HepG2 (cell line): ENCODE data around the gene SETD1A. TPM values are rescaled to one million over a fixed set of nuclear protein-coding genes. Genes with fewer than 3 reads are reported as not detected.

Experiments
- ATAC-seq: fragments of 200-7000 bp; cut with Tn5 transposase; 3 replicates; pipeline ENCODE4 v1.9.1; 2020; ENCODE audit warnings: mild to moderate bottlenecking, moderate library complexity
- BruUV-seq: library from RNA; stranded (reverse); fragments of 400-500 nt; replicated peaks from 2 replicates; lab custom pipeline; 2021; lab: Mats Ljungman, UMichigan
- CTCF ChIA-PET: fragments of 300-600 bp; formaldehyde crosslinking; extraction: SDS; loops from one replicate; lab custom pipeline; 2021; ENCODE audit warnings: low total read pairs, inconsistent platforms, low intra/inter-chr PET ratio; lab: Yijun Ruan, JAX
- POLR2A ChIA-PET: fragments of 350-600 bp; sonication (Branson Sonifier 250); formaldehyde crosslinking; loops from one replicate; lab custom pipeline; 2020; ENCODE audit warnings: antibody characterized with exemption, inconsistent platforms; lab: Yijun Ruan, JAX
- DNase-seq: peaks from one replicate; pipeline ENCODE4 v3.0.0-alpha.2; 2015; ENCODE audit warnings: low spot score
- FAIRE-seq: peaks from 3 replicates; lab custom pipeline; 2011; peaks lifted over from hg19 to GRCh38; lab: Jason Lieb, UNC
- H2AFZ ChIP-seq: one replicate; pipeline ENCODE4 v1.6.1; 2011; ENCODE audit warnings: low read length, inconsistent platforms
- H3K27ac ChIP-seq: fragments of 300-600 bp; 3 replicates; pipeline ENCODE4 v1.8.0; 2011; ENCODE audit warnings: mixed run types, mild to moderate bottlenecking, mixed read lengths, low read length, inconsistent platforms; ENCODE audit not compliant: insufficient read depth; ENCODE audit errors: extremely low read length
- H3K27me3 ChIP-seq, 2 experiments: fragments of 200-600 bp in 1 of 2; 2 replicates in 1 of 2; 3 replicates in 1 of 2; pipeline versions ENCODE4 v1.6.0 to v1.8.0; 2011; ENCODE audit warnings: low read length in 2 of 2, mild to moderate bottlenecking in 2 of 2, moderate library complexity in 2 of 2, inconsistent platforms in 1 of 2; ENCODE audit not compliant: insufficient read depth in 2 of 2, control insufficient read depth in 1 of 2
- H3K36me3 ChIP-seq, 2 experiments: fragments of 200-600 bp in 1 of 2; replicated peaks in 1 of 2; 2 replicates in 1 of 2; 3 replicates in 1 of 2; pipeline versions ENCODE4 v1.5.1 to v1.8.0; 2011; ENCODE audit warnings: low read length in 2 of 2, inconsistent platforms in 1 of 2; ENCODE audit not compliant: insufficient read depth in 2 of 2, control insufficient read depth in 1 of 2
- H3K4me1 ChIP-seq: 2 replicates; pipeline ENCODE4 v1.5.1; 2012; ENCODE audit warnings: low read length, inconsistent platforms; ENCODE audit not compliant: insufficient read depth
- H3K4me2 ChIP-seq: 2 replicates; pipeline ENCODE4 v1.6.0; 2011; ENCODE audit warnings: low read depth, low read length, inconsistent platforms
- H3K4me3 ChIP-seq, 3 experiments: fragments of 200-600 bp in 1 of 3; sonication (generic), shearing (Covaris generic) in 1 of 3; replicated peaks in 1 of 3; 2 replicates each; pipeline ENCODE4 v1.5.1; 2011 to 2016; ENCODE audit warnings: low read length in 3 of 3, inconsistent platforms in 2 of 3, low read depth in 2 of 3, mild to moderate bottlenecking in 2 of 3, control low read depth in 1 of 3, mixed read lengths in 1 of 3; ENCODE audit not compliant: insufficient read depth in 1 of 3
- H3K79me2 ChIP-seq: one replicate; pipeline ENCODE4 v1.6.1; 2011; ENCODE audit warnings: low read length, inconsistent platforms; ENCODE audit not compliant: insufficient read depth
- H3K9ac ChIP-seq: 2 replicates; pipeline ENCODE4 v1.6.0; 2011; ENCODE audit warnings: mild to moderate bottlenecking, low read depth, low read length, inconsistent platforms; ENCODE audit not compliant: insufficient read depth
- H3K9me3 ChIP-seq: 2 replicates; pipeline ENCODE4 v1.5.1; 2012; ENCODE audit warnings: mild to moderate bottlenecking, low read length
- H4K20me1 ChIP-seq: 2 replicates; pipeline ENCODE4 v1.6.0; 2011; ENCODE audit warnings: inconsistent platforms, mild to moderate bottlenecking, low read length, moderate library complexity; ENCODE audit not compliant: insufficient read depth
- AHDC1 ChIP-seq: sonication (generic); formaldehyde crosslinking; IDR thresholded peaks from 2 replicates; pipeline ENCODE4 v1.5.1; 2020; ENCODE audit warnings: mild to moderate bottlenecking, missing genetic modification reagents, borderline replicate concordance
- ETV5 ChIP-seq: IDR thresholded peaks from 2 replicates; pipeline ENCODE4 v1.6.1; 2018; ENCODE audit warnings: missing biosample characterization, missing genetic modification reagents, inconsistent platforms, borderline replicate concordance
- IRF9 ChIP-seq: sonication (generic); formaldehyde crosslinking; IDR thresholded peaks from 2 replicates; pipeline ENCODE4 v1.8.0; 2022; ENCODE audit warnings: missing genetic modification reagents, mild to moderate bottlenecking, borderline replicate concordance
- KDM3A ChIP-seq: IDR thresholded peaks from 2 replicates; pipeline ENCODE4 v1.6.1; 2018; ENCODE audit warnings: low read depth, missing compliant biosample characterization
- PRDM15 ChIP-seq: sonication (generic); formaldehyde crosslinking; IDR thresholded peaks from 2 replicates; pipeline ENCODE4 v1.4.0; 2020; ENCODE audit warnings: missing genetic modification reagents
- TFDP2 ChIP-seq: sonication (generic); formaldehyde crosslinking; IDR thresholded peaks from 2 replicates; pipeline ENCODE4 v1.4.0; 2020; ENCODE audit warnings: missing genetic modification reagents
- ZBTB43 ChIP-seq: sonication (generic); formaldehyde crosslinking; conservative IDR thresholded peaks from 2 replicates; pipeline ENCODE4 v1.4.0; 2020; ENCODE audit warnings: missing genetic modification reagents
- ZNF644 ChIP-seq: IDR thresholded peaks from 2 replicates; pipeline ENCODE4 v1.6.1; 2016; ENCODE audit warnings: low read depth
- WGBS: methylation state at CpG from one replicate; pipeline ENCODE4 v1.1.6; 2017; ENCODE audit warnings: low lambda C conversion rate; 5-methylcytosine and 5-hydroxymethylcytosine counted together
- in situ Hi-C: cut with HindIII; loops from 2 replicates; pipeline ENCODE4 v1.10.0; 2017; ENCODE audit warnings: low pct_unique_long_range_greater_than_20kb; ENCODE audit not compliant: extremely low pct_ligation_motif_present
- intact Hi-C: fragments of 100-400 bp; cut with micrococcal nuclease; formaldehyde crosslinking; loops from one replicate; pipeline ENCODE4 v1.10.0; 2022; ENCODE audit not compliant: unreplicated experiment
- polyA plus RNA-seq, 8 experiments: library from polyadenylated mRNA; depleted of rRNA in 3 of 8; stranded (reverse) in 7 of 8; unstranded in 1 of 8; fragments of >200 nt; fragmentation: Illumina TruSeq in 4 of 8; extraction: Trizol in 4 of 8; gene quantifications; 2 replicates each; pipeline versions ENCODE4 v1.2.1 to v1.2.3, GENCODE V29; 2011 to 2016; ENCODE audit warnings: low read depth in 4 of 8, missing spikeins in 1 of 8, mixed read lengths in 1 of 8; ENCODE audit not compliant: insufficient read depth in 1 of 8
- total RNA-seq, 5 experiments: library from RNA; depleted of rRNA; stranded (reverse); fragments of >200 nt; fragmentation: Illumina TruSeq; extraction: Trizol; gene quantifications; 2 replicates each; pipeline ENCODE4 v1.2.3, GENCODE V29; 2016; ENCODE audit warnings: low read depth in 1 of 5

Gene SETD1A
- total and polyA plus RNA-seq, 2 of the 13 experiments (the other 11 are each of a cell fraction or from before 2014, with no cell fraction given): 3.8 to 5.6 TPM

- ATAC-seq: peak; percentile 26
- Histone ChIP-seq H3K4me3 (peak overlapping the region; percentile 84 to 89 (median 84)), H4K20me1 (no peaks in the 10 kb centered on the region), H3K4me1 (peaks cover 87% of the 10 kb centered on the region), H3K79me2 (no peaks in the 10 kb centered on the region), H3K9ac (peak overlapping the region; percentile 79), H3K9me3 (no peaks in the 10 kb centered on the region), H2AFZ (peak overlapping the region; percentile 15), H3K27me3 (no peaks in the 10 kb centered on the region), H3K36me3 (no peaks in the 10 kb centered on the region), H3K4me2 (peak overlapping the region; percentile 97), H3K27ac (peak overlapping the region; percentile 93)
- BruUV-seq: no TSS peak
- WGBS: under 1% methylated on average over 21 of the region's 23 CpGs
- CTCF ChIA-PET: no interaction called here
- intact Hi-C loops: loop anchor here (1.0 to 5.0 kb wide), 3 partner anchors 11 to 209 kb away; partner anchors contain the start of genes HSD3B7 and ZNF629
- in situ Hi-C loops: loop anchor here (10.0 to 25.0 kb wide), 2 partner anchors 716 to 878 kb away; partner anchors contain the start of gene ZNF267
- peak; percentile 77 for FAIRE-seq
- POLR2A ChIA-PET: interaction anchor here (0.8 to 5.9 kb wide), 20 partner anchors 8 to 704 kb away, joined by 3 to 81 read pairs (median 8); partner anchors contain the start of genes FUS, HSD3B7, KAT8 and STX4
- peak; percentile 92 for DNase-seq
- TF ChIP-seq AHDC1 (CRISPR knock-in tag): peak; percentile 56; the same call in 1 of the 2 replicates
- TF ChIP-seq IRF9: 0 out of 2 replicates have a peak, but pooled peaks have one; percentile 27
- 0 out of 2 replicates have a peak, but pooled peaks have one; percentile 44 for TF ChIP-seq ZBTB43 (CRISPR knock-in tag)
- peak; percentile 84 for TF ChIP-seq TFDP2 (CRISPR knock-in tag)
- 0 out of 2 replicates have a peak, but pooled peaks have one; percentile 38 for TF ChIP-seq ZNF644
- no peak for TF ChIP-seq KDM3A (CRISPR knock-in tag)
- TF ChIP-seq PRDM15: peak; percentile 73; the same call in 1 of the 2 replicates
- peak; percentile 60; the same call in 1 of the 2 replicates for TF ChIP-seq ETV5 (CRISPR knock-in tag)
Measured at GRCh38 chr16:30996324-30996984, 38.9 kb downstream of the SETD1A start.
